HG03135 (cell line): ENCODE results near the gene STRA8.

Experiments
- ATAC-seq: cut with Tn5 transposase; IDR thresholded peaks from one replicate; pipeline ENCODE4 v1.9.1; 2021; ENCODE audit warnings: mild to moderate bottlenecking, moderate library complexity; ENCODE audit not compliant: unreplicated experiment

The STRA8 gene

GRCh38 chr7:135300913-135301765 lies 67.5 kb downstream of the STRA8 start:
- ATAC-seq, result no peak
